ENCODE data around the gene ST6GALNAC2. TPM values are rescaled to one million over a fixed set of nuclear protein-coding genes. Genes with fewer than 3 reads are reported as not detected.

The ST6GALNAC2 gene
- total RNA-seq, 1 donor from 2014 or later: 1.5 TPM

- Mint-ChIP-seq H3K27ac (ENCODE audit: unreplicated experiment) (no peak overlapping the region), H3K27me3 (ENCODE audit: low read depth) (no peaks in the 10 kb centered on the region), H3K4me3 (ENCODE audit: unreplicated experiment) (no peak overlapping the region), H3K9me3 (ENCODE audit: low read depth) (no peaks in the 10 kb centered on the region), H3K36me3 (ENCODE audit: low read depth) (peaks cover 4% of the 10 kb centered on the region), H3K4me1 (ENCODE audit: low read depth) (peaks cover 9% of the 10 kb centered on the region)
- DNase-seq (ENCODE audit: low spot score): no peak
- TF ChIP-seq, protein P1, sequence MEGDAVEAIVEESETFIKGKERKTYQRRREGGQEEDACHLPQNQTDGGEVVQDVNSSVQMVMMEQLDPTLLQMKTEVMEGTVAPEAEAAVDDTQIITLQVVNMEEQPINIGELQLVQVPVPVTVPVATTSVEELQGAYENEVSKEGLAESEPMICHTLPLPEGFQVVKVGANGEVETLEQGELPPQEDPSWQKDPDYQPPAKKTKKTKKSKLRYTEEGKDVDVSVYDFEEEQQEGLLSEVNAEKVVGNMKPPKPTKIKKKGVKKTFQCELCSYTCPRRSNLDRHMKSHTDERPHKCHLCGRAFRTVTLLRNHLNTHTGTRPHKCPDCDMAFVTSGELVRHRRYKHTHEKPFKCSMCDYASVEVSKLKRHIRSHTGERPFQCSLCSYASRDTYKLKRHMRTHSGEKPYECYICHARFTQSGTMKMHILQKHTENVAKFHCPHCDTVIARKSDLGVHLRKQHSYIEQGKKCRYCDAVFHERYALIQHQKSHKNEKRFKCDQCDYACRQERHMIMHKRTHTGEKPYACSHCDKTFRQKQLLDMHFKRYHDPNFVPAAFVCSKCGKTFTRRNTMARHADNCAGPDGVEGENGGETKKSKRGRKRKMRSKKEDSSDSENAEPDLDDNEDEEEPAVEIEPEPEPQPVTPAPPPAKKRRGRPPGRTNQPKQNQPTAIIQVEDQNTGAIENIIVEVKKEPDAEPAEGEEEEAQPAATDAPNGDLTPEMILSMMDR (IDR thresholded peaks at IDR 0.05): no peak
These were observed 15.9 kb downstream of the ST6GALNAC2 start for GRCh38 chr17:76569607-76570279.

DNA sequence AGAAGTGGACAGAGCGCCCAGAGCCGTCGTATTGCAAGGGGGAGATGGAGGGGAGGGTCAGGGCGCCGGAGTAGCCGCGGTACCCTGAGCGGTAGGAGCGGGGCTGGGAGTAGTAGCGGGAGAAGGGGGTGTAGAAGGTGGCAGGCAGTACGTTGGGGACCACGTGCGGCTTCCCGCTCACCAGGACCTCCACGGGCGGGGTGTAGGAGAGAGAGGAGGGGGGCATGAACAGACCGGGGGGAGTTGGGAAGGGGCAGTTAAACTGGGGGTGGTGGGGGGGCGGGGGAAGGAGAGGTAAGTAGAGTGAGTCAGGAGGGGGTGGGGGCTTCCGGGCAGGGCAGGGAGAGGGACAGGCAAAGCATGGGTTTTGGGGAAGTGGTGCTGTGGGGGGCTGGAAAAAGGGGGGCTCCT, 16.8 kb downstream of the ST6GALNAC2 start:
- TF ChIP-seq, protein P1 (IDR thresholded peaks at IDR 0.05): no peak
- no peak overlapping the region for H3K4me3 Mint-ChIP-seq (ENCODE audit: unreplicated experiment)
- H3K27me3 Mint-ChIP-seq (ENCODE audit: low read depth): no peaks in the 10 kb centered on the region
- H3K36me3 Mint-ChIP-seq (ENCODE audit: low read depth): peaks cover 4% of the 10 kb centered on the region
- DNase-seq (ENCODE audit: low spot score): no peak
- H3K27ac Mint-ChIP-seq (ENCODE audit: unreplicated experiment): no peak overlapping the region
- H3K9me3 Mint-ChIP-seq (ENCODE audit: low read depth): no peaks in the 10 kb centered on the region
- peaks cover 9% of the 10 kb centered on the region for H3K4me1 Mint-ChIP-seq (ENCODE audit: low read depth)

- TF ChIP-seq, protein P1 (IDR thresholded peaks at IDR 0.05): no peak
- H3K9me3 Mint-ChIP-seq (ENCODE audit: low read depth): no peaks in the 10 kb centered on the region
- no peaks in the 10 kb centered on the region for H3K27me3 Mint-ChIP-seq (ENCODE audit: low read depth)
- no peak overlapping the region for H3K4me3 Mint-ChIP-seq (ENCODE audit: unreplicated experiment)
- peaks cover 8% of the 10 kb centered on the region for H3K36me3 Mint-ChIP-seq (ENCODE audit: low read depth)
- H3K4me1 Mint-ChIP-seq (ENCODE audit: low read depth): peaks cover 11% of the 10 kb centered on the region
- no peak for DNase-seq (ENCODE audit: low spot score)
- no peak overlapping the region for H3K27ac Mint-ChIP-seq (ENCODE audit: unreplicated experiment)
These were observed 17.8 kb downstream of the ST6GALNAC2 start for GRCh38 chr17:76567634-76568432.

- TF ChIP-seq, protein P1 (IDR thresholded peaks at IDR 0.05): no peak
- Mint-ChIP-seq H3K4me1 (ENCODE audit: low read depth) (peaks cover 12% of the 10 kb centered on the region), H3K9me3 (ENCODE audit: low read depth) (no peaks in the 10 kb centered on the region), H3K4me3 (ENCODE audit: unreplicated experiment) (no peak overlapping the region), H3K36me3 (ENCODE audit: low read depth) (peaks cover 9% of the 10 kb centered on the region), H3K27ac (ENCODE audit: unreplicated experiment) (no peak overlapping the region), H3K27me3 (ENCODE audit: low read depth) (no peaks in the 10 kb centered on the region)
- no peak for DNase-seq (ENCODE audit: low spot score)
These were observed 18.6 kb downstream of the ST6GALNAC2 start for GRCh38 chr17:76566988-76567431.

- Mint-ChIP-seq H3K9me3 (ENCODE audit: low read depth) (no peaks in the 10 kb centered on the region), H3K4me1 (ENCODE audit: low read depth) (peaks cover 16% of the 10 kb centered on the region), H3K27me3 (ENCODE audit: low read depth) (no peaks in the 10 kb centered on the region), H3K4me3 (ENCODE audit: unreplicated experiment) (no peak overlapping the region), H3K27ac (ENCODE audit: unreplicated experiment) (no peak overlapping the region), H3K36me3 (ENCODE audit: low read depth) (peaks cover 13% of the 10 kb centered on the region)
- TF ChIP-seq, protein P1 (IDR thresholded peaks at IDR 0.05): no peak
- no peak for DNase-seq (ENCODE audit: low spot score)
These were observed 19.1 kb downstream of the ST6GALNAC2 start for GRCh38 chr17:76566613-76566943.

Measured in chondrocyte (in vitro differentiated cells).